ENCODE measurements around the gene CSRNP3.

CSRNP3 gene

DNA sequence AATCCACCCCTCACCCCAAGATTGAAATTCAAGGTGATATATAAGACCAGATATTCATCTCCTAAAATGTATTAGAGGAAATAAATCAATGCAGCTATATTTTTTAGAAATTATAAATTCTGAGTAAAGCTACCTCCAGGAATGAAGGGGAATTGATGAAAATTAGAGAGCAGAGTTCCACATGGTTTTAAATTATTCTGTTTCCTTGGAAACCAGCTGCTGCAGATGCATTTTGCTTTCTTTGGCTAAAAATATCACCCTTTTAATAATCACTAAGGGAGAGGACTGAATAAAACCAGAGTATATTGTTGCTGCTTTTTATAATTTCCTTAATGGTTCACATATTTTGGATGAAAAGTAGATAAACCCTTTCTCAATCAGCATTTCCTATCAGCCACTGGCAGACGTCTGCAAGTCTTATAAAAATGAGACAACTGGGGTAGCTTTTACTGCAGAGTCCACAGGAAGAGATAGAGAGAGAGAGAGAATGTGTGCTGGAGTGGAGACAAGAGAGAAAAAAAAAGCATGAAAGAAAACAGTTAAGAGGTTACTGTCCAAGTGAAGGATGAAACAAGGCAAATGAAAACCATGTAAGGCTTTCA is 2.0 kb downstream of the CSRNP3 start:
- DNase-seq = no peak
- no peak for ATAC-seq

DNA sequence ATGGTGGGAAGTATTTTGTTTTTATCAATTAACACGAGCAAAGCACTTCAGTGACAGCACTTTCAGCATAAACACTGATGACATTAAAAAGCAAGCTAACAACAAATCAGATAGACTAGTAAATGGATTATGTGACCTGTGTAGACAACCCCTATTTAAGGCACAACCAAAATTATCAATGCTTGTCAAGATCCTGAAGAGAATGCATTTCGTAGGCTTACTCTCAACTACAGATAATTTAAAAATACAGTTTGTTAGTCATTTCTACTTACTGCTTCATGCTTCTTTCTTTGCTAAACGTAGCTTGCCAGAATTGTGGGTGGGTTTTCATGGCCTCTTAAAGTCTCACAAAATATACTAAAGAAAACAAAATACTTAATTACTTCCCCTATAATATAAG is 3.4 kb downstream of the CSRNP3 start:
- DNase-seq = no peak
- no peak for ATAC-seq

- ATAC-seq (no peak), DNase-seq (no peak)
Measured at GRCh38 chr2:165474619-165475276, 5.2 kb downstream of the CSRNP3 start.

DNA sequence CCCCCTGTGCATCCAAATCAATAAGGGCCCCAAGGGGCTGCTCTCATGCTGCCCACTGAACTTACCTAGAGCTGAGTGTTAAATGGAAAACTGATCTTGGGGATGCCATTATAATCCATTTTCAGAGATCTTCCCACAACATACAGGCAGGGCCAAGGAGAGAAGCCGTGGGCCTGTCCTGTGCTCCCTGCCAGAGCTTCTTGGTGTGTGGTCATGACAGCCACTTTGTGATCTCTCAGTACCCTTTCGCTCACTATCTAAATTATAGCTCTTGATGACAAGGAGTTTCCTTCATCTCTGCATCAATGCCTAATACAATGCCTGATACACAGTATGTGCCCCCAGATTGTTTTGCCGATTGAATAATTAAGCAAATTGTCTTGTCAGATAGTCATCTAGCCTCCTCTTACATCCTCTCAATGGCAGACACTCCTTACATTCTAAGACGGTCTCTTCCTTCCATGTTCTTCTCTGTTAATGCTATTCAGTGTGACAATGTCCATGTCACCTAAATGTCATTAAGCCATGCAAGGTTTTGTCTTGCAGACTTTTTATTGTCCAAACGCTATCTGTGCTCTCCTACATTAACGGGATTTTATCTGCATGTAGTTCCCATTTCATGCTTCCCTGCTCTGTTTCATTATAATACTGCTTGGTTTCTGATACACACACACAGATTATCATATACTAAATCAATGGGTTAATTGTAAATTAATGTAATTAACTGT is 5.9 kb downstream of the CSRNP3 start:
- no peak for ATAC-seq
- no peak for DNase-seq

DNA sequence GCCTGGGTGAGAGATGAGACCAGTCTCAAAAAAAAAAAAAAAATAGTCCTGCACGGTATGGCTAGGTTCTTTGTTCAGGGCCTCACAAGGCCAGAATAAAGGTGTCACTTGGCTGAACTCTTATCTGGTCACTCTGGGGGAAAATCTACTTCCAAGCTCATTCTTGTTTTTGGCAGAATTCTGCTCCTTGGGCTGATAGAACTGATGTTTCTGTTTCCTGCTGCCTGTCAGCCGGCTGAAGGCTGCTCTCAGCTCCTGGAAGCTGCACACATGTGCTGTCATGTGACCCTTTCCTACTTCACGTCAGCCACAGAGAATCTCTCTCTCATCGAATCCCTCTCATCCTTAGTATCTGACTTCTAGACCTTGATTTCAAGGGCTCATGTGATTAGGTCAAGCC is 10.4 kb downstream of the CSRNP3 start:
- DNase-seq (no peak), ATAC-seq (no peak)

DNA sequence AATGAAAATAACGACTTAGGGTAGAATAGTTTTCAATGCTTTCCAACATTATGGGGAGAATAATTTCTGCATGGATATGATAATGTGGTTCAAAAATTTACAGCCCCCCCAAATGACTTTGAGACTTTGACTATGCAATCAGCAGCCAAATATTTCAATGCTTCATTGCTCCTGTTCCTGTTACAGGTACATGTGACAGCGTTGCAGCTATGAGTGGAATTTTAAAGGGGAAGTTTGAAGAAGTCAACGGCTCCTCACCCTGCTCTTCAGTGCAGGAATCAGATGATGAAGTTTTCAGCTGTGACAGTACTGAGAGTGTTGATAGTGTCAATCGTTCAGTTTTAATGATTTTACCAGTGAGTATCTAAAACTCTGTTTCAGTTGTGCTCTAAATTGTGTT is 25.1 kb downstream of the CSRNP3 start:
- no peak for ATAC-seq
- no peak for DNase-seq

GRCh38 chr2:165497659-165498317 is 28.3 kb downstream of the CSRNP3 start:
- no peak for DNase-seq
- ATAC-seq = no peak

- ATAC-seq = no peak
- DNase-seq = no peak
Measured at GRCh38 chr2:165499131-165499530, 29.6 kb downstream of the CSRNP3 start.

DNA sequence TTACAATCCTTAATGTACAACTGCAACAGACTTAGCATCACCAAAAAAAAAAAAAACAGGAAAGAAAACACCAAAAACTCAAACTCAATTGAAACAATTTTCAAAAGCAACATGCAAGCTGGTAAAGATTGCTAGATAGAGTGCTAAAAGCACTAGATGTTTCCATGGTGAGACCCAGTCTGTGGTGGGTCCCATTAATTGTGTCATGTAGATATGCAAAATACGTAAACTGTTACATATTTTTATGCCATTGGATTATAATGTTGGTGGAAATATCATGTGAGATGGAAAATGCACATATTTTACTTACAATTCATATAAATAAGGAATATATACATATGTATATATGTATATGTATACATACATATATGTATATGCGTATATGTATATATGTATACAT is 30.5 kb downstream of the CSRNP3 start:
- DNase-seq (no peak), ATAC-seq (no peak)

DNA sequence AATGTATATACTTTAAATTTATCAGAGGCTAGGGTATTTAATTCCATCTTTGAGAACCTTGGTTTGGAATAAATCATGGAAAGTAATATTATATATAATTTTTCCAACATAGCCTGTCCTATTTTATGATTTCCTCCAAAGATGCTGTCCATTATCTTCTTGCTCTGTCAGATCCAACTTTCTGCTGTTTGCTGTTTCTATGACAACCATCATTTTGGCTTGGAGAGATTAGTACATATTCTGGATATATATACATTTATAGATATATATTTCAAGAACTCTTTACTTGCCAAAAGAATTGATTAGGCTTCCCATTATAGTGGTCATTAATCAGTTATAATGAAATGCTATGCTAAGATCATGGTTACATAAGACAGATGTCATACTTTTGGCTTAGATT is 31.3 kb downstream of the CSRNP3 start:
- DNase-seq (no peak), ATAC-seq (no peak)

DNA sequence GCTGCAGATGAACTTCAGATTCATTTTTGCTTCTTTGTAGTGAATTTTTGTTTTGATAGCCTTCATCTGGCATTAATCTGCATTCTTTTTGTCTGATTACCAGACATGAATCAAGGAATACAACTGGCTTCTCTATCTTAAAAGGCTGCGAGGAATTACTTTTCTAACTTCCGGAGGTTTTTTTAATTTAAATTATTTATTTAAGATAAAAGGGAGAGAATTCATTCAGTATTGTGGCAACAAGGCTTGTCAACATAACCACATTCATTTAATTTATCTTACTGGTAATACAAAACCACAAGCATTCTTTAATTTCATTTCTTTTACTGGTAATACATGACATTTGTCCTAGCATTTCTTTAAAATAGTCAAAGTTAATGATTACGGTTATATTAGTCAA is 36.0 kb downstream of the CSRNP3 start:
- ATAC-seq (no peak), DNase-seq (no peak)

- DNase-seq (no peak), ATAC-seq (no peak)
Measured at GRCh38 chr2:165508927-165509326, 39.4 kb downstream of the CSRNP3 start.

DNA sequence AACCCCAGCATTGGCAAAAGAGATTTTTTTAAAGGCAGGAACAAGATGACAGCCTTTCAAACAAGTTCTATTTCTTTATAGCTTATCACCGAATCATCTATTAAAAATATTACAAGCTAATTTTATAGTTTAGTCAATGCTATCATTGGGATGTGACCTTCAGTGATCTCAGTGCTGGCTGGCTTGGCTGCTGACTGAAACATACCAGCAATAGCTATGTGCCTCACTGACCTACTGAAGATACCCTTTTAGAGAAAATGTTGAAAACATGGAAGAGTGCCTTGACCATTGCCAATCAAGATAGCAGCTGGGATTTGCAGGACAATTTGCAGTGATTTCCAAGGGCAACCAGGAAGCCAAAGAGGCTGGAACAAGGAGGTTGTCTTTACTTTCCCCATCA is 44.0 kb downstream of the CSRNP3 start:
- no peak for DNase-seq
- no peak for ATAC-seq

GRCh38 chr2:165518611-165519010 is 49.1 kb downstream of the CSRNP3 start:
- DNase-seq (no peak), ATAC-seq (no peak)

DNA sequence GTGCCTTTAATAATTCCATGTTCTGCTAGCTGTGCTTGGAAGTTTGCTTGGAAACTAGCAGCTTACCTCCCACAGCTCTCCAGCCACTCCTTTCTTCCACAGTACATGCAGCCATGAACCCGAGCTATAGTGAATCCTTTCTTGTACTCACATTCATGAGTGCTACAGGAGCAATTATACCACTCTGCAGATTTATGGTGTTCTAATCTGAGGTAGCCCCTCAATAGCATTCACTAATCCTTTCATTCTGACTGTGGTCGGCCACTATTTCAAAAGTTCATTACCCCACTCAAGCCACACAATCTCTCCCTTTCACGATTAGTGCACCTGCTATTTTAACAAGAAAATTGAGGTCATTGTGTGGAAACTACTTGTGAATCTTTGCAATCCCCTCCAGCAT is 53.2 kb downstream of the CSRNP3 start:
- ATAC-seq (no peak), DNase-seq (no peak)

DNA sequence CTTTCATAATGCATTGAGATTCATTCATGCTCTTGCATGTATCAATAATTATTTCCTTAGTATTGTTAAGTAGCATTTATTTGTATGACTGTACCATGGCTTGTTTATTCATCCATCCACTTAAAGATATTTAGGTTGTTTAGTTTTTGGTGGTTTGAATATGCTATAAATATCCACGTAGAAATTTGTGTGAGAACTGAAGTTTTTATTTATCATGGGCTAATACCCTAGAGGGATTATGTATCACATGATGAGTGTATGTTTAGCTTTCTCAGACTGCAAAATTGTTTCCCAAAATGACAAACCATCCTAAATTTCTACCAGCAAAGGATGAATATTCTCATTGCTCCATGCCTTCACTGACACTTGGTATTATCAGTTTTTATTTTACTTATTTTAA is 55.2 kb downstream of the CSRNP3 start:
- DNase-seq = no peak
- ATAC-seq = no peak

GRCh38 chr2:165528691-165529090 is 59.2 kb downstream of the CSRNP3 start:
- no peak for ATAC-seq
- no peak for DNase-seq

DNA sequence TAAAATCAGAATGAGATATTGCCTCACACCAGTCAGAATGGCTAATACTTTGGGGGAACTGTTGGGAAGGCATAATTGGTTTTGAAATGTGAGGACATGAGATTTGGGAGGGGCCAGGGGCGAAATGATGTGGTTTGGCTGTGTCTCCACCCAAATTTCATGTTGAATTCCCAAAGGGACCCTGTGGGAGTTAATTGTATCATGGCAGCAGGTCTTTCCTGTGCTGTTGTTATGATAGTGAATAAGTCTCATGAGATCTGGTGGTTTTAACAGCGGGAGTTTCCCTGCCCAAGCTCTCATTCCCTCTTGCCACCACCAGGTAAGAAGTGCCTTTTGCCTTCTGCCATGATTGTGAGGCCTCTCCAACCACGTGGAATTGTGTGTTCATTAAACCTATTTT is 59.6 kb downstream of the CSRNP3 start:
- ATAC-seq = no peak
- DNase-seq = no peak

DNA sequence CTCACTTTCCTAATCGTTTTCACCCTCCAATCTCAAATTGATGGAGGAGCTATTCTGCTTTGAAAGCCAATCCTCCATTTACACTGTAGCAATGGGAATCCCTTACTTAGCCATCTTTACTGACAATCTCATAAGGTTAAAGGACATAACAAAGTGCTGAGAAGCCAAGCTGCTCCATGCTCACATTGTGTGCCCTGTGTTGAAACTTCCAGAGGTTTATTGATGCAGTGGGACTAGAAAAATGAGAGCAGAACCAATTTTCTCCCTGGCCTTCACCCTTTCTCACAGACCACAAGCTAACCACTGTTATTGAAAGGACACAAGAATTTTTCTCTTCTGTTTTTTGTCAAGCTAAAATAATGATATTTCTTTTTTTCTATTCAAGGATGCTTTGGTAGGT is 63.8 kb downstream of the CSRNP3 start:
- ATAC-seq (no peak), DNase-seq (no peak)

GRCh38 chr2:165535471-165535870 is 66.0 kb downstream of the CSRNP3 start:
- ATAC-seq = no peak
- DNase-seq = no peak

DNA sequence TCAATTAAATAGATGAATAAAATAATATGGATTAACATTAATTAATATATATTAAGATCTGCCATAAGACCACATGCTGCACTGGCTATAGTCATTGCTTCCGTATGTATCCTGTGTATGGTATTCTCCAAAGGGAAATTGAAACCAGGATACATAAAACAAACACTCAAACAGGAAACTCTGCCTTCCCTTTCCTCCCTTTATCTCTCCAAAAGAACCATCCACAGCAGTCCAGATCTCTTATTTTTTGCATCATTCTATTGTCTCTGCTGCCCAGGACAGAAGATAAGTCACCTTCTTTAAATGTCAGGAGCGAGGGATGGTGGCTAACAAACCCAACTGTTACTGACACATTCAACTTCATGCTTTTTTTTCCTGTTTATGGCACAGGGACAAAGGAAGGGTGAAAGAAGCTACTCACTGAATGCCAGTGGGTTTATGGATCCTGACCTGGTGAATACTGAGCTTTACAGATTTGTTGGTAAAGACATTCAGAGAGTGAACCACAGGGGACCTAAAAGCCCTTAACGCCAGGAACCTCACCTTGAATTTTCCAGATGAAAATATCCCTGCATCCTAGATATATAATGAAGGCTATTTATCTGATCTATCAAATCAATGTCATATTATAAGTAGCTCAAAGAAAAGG is 67.5 kb downstream of the CSRNP3 start:
- no peak for DNase-seq
- no peak for ATAC-seq

GRCh38 chr2:165539985-165540384 is 70.5 kb downstream of the CSRNP3 start:
- ATAC-seq (no peak), DNase-seq (no peak)

- DNase-seq (no peak), ATAC-seq (no peak)
Measured at GRCh38 chr2:165544897-165545296, 75.4 kb downstream of the CSRNP3 start.

All from stimulated activated naive CD8-positive, alpha-beta T cell treated with anti-CD3 and anti-CD28 coated beads, Interleukin-15, Interleukin-2, amounts not matched to agents 100 U/mL and 50 U/mL, for 24 hours (primary cell).